Mucosa of stomach (tissue), 1 donor: ENCODE measurements around the gene FHL2.

Experiments
- H3K27me3 ChIP-seq: one replicate; pipeline ENCODE4 v1.7.0; 2013; ENCODE audit warnings: mild to moderate bottlenecking, low read length; ENCODE audit not compliant: control insufficient read depth, insufficient read depth
- H3K36me3 ChIP-seq: one replicate; pipeline ENCODE4 v1.7.0; 2013; ENCODE audit warnings: low read length; ENCODE audit not compliant: control insufficient read depth, insufficient read depth
- H3K4me1 ChIP-seq: one replicate; pipeline ENCODE4 v1.7.0; 2013; ENCODE audit warnings: mild to moderate bottlenecking, low read length; ENCODE audit not compliant: control insufficient read depth, insufficient read depth
- H3K4me3 ChIP-seq: one replicate; pipeline ENCODE4 v1.7.0; 2013; ENCODE audit warnings: low read length
- H3K9ac ChIP-seq: one replicate; pipeline ENCODE4 v1.7.0; 2013; ENCODE audit warnings: mild to moderate bottlenecking, low read length, moderate library complexity
- H3K9me3 ChIP-seq: one replicate; pipeline ENCODE4 v1.7.0; 2013; ENCODE audit warnings: mild to moderate bottlenecking, low read length, moderate library complexity; ENCODE audit not compliant: control insufficient read depth
- donor health status: Pancreatic carcinoma.

FHL2 gene

GRCh38 chr2:105391763-105392662 is 6.8 kb downstream of the FHL2 start:
- Histone ChIP-seq H3K4me1 (peaks cover 58% of the 10 kb centered on the region), H3K36me3 (peaks cover 4% of the 10 kb centered on the region), H3K4me3 (no peak overlapping the region), H3K27me3 (no peaks in the 10 kb centered on the region), H3K9me3 (no peaks in the 10 kb centered on the region), H3K9ac (peak overlapping the region; percentile 12)

GRCh38 chr2:105391058-105391627 is 7.7 kb downstream of the FHL2 start:
- H3K36me3 ChIP-seq = peaks cover 6% of the 10 kb centered on the region
- no peaks in the 10 kb centered on the region for H3K27me3 ChIP-seq
- no peak overlapping the region for H3K4me3 ChIP-seq
- peaks cover 60% of the 10 kb centered on the region for H3K4me1 ChIP-seq
- H3K9me3 ChIP-seq = no peaks in the 10 kb centered on the region
- no peak overlapping the region for H3K9ac ChIP-seq

GRCh38 chr2:105390454-105390853 is 8.4 kb downstream of the FHL2 start:
- H3K4me1 ChIP-seq = peaks cover 57% of the 10 kb centered on the region

GRCh38 chr2:105388971-105389381 is 9.9 kb downstream of the FHL2 start:
- Histone ChIP-seq H3K9ac (no peak overlapping the region), H3K27me3 (no peaks in the 10 kb centered on the region), H3K4me3 (no peak overlapping the region), H3K4me1 (peaks cover 62% of the 10 kb centered on the region), H3K9me3 (no peaks in the 10 kb centered on the region), H3K36me3 (peaks cover 15% of the 10 kb centered on the region)

More at GRCh38 chr2:105390454-105390853, 8.4 kb downstream of the FHL2 start:
- Histone ChIP-seq H3K36me3 (peaks cover 9% of the 10 kb centered on the region), H3K4me3 (no peak overlapping the region), H3K27me3 (no peaks in the 10 kb centered on the region), H3K9ac (no peak overlapping the region), H3K9me3 (no peaks in the 10 kb centered on the region)

- H3K27me3 ChIP-seq = no peaks in the 10 kb centered on the region
- peaks cover 15% of the 10 kb centered on the region for H3K36me3 ChIP-seq
- H3K9me3 ChIP-seq = no peaks in the 10 kb centered on the region
- H3K4me3 ChIP-seq = no peak overlapping the region
- peak overlapping the region; percentile 42 for H3K9ac ChIP-seq
- H3K4me1 ChIP-seq = peaks cover 53% of the 10 kb centered on the region
Observed at GRCh38 chr2:105387225-105387624, 11.6 kb downstream of the FHL2 start.

- no peak overlapping the region for H3K4me3 ChIP-seq
- H3K4me1 ChIP-seq = peaks cover 49% of the 10 kb centered on the region
- no peaks in the 10 kb centered on the region for H3K9me3 ChIP-seq
- peaks cover 15% of the 10 kb centered on the region for H3K36me3 ChIP-seq
- H3K27me3 ChIP-seq = no peaks in the 10 kb centered on the region
- peak overlapping the region; percentile 58 for H3K9ac ChIP-seq
Observed at GRCh38 chr2:105385731-105386540, 12.9 kb downstream of the FHL2 start.

- no peak overlapping the region for H3K9ac ChIP-seq
- peaks cover 57% of the 10 kb centered on the region for H3K4me1 ChIP-seq
- H3K27me3 ChIP-seq = no peaks in the 10 kb centered on the region
Observed at GRCh38 chr2:105384861-105385260, 14.0 kb downstream of the FHL2 start.

GRCh38 chr2:105384216-105384615 is 14.6 kb downstream of the FHL2 start:
- no peaks in the 10 kb centered on the region for H3K27me3 ChIP-seq
- no peaks in the 10 kb centered on the region for H3K9me3 ChIP-seq
- H3K9ac ChIP-seq = no peak overlapping the region
- peaks cover 64% of the 10 kb centered on the region for H3K4me1 ChIP-seq
- H3K36me3 ChIP-seq = peaks cover 15% of the 10 kb centered on the region
- H3K4me3 ChIP-seq = no peak overlapping the region

More at GRCh38 chr2:105384861-105385260, 14.0 kb downstream of the FHL2 start:
- Histone ChIP-seq H3K4me3 (no peak overlapping the region), H3K9me3 (no peaks in the 10 kb centered on the region), H3K36me3 (peaks cover 15% of the 10 kb centered on the region)

GRCh38 chr2:105383432-105384166 is 15.3 kb downstream of the FHL2 start:
- Histone ChIP-seq H3K9me3 (no peaks in the 10 kb centered on the region), H3K27me3 (no peaks in the 10 kb centered on the region), H3K4me1 (peaks cover 70% of the 10 kb centered on the region), H3K36me3 (peaks cover 15% of the 10 kb centered on the region), H3K9ac (no peak overlapping the region), H3K4me3 (no peak overlapping the region)

GRCh38 chr2:105382177-105382576 is 16.7 kb downstream of the FHL2 start:
- peaks cover 15% of the 10 kb centered on the region for H3K36me3 ChIP-seq

GRCh38 chr2:105381101-105381668 is 17.7 kb downstream of the FHL2 start:
- no peaks in the 10 kb centered on the region for H3K9me3 ChIP-seq

More at GRCh38 chr2:105382177-105382576, 16.7 kb downstream of the FHL2 start:
- no peaks in the 10 kb centered on the region for H3K9me3 ChIP-seq
- H3K27me3 ChIP-seq = no peaks in the 10 kb centered on the region
- no peak overlapping the region for H3K4me3 ChIP-seq
- no peak overlapping the region for H3K9ac ChIP-seq
- peaks cover 72% of the 10 kb centered on the region for H3K4me1 ChIP-seq

More at GRCh38 chr2:105381101-105381668, 17.7 kb downstream of the FHL2 start:
- Histone ChIP-seq H3K36me3 (peaks cover 13% of the 10 kb centered on the region), H3K9ac (no peak overlapping the region), H3K27me3 (no peaks in the 10 kb centered on the region), H3K4me1 (peaks cover 72% of the 10 kb centered on the region), H3K4me3 (no peak overlapping the region)
